Peyer's patch (tissue), 4 donors: ENCODE results near the gene EREG.

Experiments used
- CTCF ChIP-seq, 6 experiments: fragments of 450-650 bp in 4 of 6; fragments of 200-600 bp in 2 of 6; sonication (generic) in 1 of 6; IDR thresholded peaks; one replicate each; pipeline ENCODE4 v1.5.1; 2017 to 2019; ENCODE audit warnings: antibody characterized with exemption in 6 of 6, mild to moderate bottlenecking in 3 of 6, moderate library complexity in 1 of 6
- POLR2A ChIP-seq, 2 donors: fragments of 450-650 bp; IDR thresholded peaks; one replicate each; pipeline ENCODE4 v1.5.1; 2017; ENCODE audit warnings: antibody characterized with exemption in 2 of 2, mild to moderate bottlenecking in 2 of 2, moderate library complexity in 2 of 2

GRCh38 chr4:74330295-74330750 is 34.6 kb upstream of the EREG start:
- TF ChIP-seq CTCF (IDR thresholded peaks at IDR 0.05) (no peak), POLR2A (IDR thresholded peaks at IDR 0.05) (no peak)
